NCI-H1092 (cell line): ENCODE data around the gene CCNT1.
A peak's percentile ranks its signal among the peaks of the same experiment; 100 is the strongest.
"Not testable (repeated sequence)": the region's sequence is repeated elsewhere in the genome, so short reads cannot be mapped to it uniquely, and the experiment has no call there.

Source experiments
- DNase-seq: peaks from one replicate; lab custom pipeline; 2025; lab: John Stamatoyannopoulos, UW

CCNT1 gene

GRCh38 chr12:48716493-48717251 lies at the start of gene CCNT1:
Gene CCNT1, minus strand, starts transcription at chr12:48716707. Its CDS starts 32 bp downstream, at chr12:48716675.
- peak; percentile 97 for DNase-seq

- no peak for DNase-seq
Measured at GRCh38 chr12:48765753-48766162, 49.3 kb upstream of the CCNT1 start.

- no peak for DNase-seq
Measured at GRCh38 chr12:48764521-48764920, 48.0 kb upstream of the CCNT1 start.

GRCh38 chr12:48758737-48759136 lies 42.2 kb upstream of the CCNT1 start:
- DNase-seq: no peak

- no peak for DNase-seq
Measured at GRCh38 chr12:48758186-48758585, 41.7 kb upstream of the CCNT1 start.

GRCh38 chr12:48750769-48751356 lies 34.4 kb upstream of the CCNT1 start:
- no peak for DNase-seq

GRCh38 chr12:48750215-48750614 lies 33.7 kb upstream of the CCNT1 start:
- no peak for DNase-seq

GRCh38 chr12:48744251-48745008 lies 27.9 kb upstream of the CCNT1 start:
- no peak for DNase-seq

- DNase-seq: no peak
Measured at GRCh38 chr12:48739618-48740269, 23.2 kb upstream of the CCNT1 start.

- no peak for DNase-seq
Measured at GRCh38 chr12:48736456-48736855, 19.9 kb upstream of the CCNT1 start.

GRCh38 chr12:48728807-48729206 lies 12.3 kb upstream of the CCNT1 start:
- no peak for DNase-seq

GRCh38 chr12:48720737-48721136 lies 4.2 kb upstream of the CCNT1 start:
- not testable (repeated sequence) for DNase-seq

- not testable (repeated sequence) for DNase-seq
Measured at GRCh38 chr12:48720171-48720570, 3.7 kb upstream of the CCNT1 start.

GRCh38 chr12:48719002-48719401 lies 2.5 kb upstream of the CCNT1 start:
- DNase-seq: not testable (repeated sequence)

- DNase-seq: no peak
Measured at GRCh38 chr12:48717252-48717695, 767 bp upstream of the CCNT1 start.

GRCh38 chr12:48716168-48716492 lies 377 bp downstream of the CCNT1 start:
- DNase-seq: no peak

- no peak for DNase-seq
Measured at GRCh38 chr12:48712209-48712608, 4.3 kb downstream of the CCNT1 start.

- DNase-seq: not testable (repeated sequence)
Measured at GRCh38 chr12:48698822-48699221, 17.7 kb downstream of the CCNT1 start.

GRCh38 chr12:48696626-48697025 lies 19.9 kb downstream of the CCNT1 start:
- no peak for DNase-seq

GRCh38 chr12:48695859-48696258 lies 20.6 kb downstream of the CCNT1 start:
- DNase-seq: no peak

GRCh38 chr12:48694038-48694437 lies 22.5 kb downstream of the CCNT1 start:
- no peak for DNase-seq

GRCh38 chr12:48693572-48693971 lies 22.9 kb downstream of the CCNT1 start:
- no peak for DNase-seq
